ENCODE measurements around the gene SYDE1. TPM values are rescaled to one million over a fixed set of nuclear protein-coding genes. Genes with fewer than 3 reads are reported as not detected.

Gene SYDE1
- total and polyA plus RNA-seq, 2 of the 4 experiments (the other 2 are of a cell fraction), result 19.4 to 64.9 TPM

- Histone ChIP-seq H2BK20ac (ENCODE audit: low read depth, low read length) (no peak overlapping the region), H2AK9ac (replicated peaks; ENCODE audit: low read depth, low read length, poor library complexity) (no peak overlapping the region), H3K9me3 (ENCODE audit: control insufficient read depth, insufficient read depth, low read length) (peaks cover 11% of the 10 kb centered on the region), H3K4me3 (ENCODE audit: insufficient read depth, low read depth, low read length) (no peak overlapping the region), H2BK5ac (ENCODE audit: low read depth, low read length, poor library complexity, severe bottlenecking) (no peak overlapping the region), H4K20me1 (ENCODE audit: insufficient read depth, low read length) (no peaks in the 10 kb centered on the region), H4K91ac (ENCODE audit: insufficient read depth, low read depth, low read length) (no peak overlapping the region), H2BK120ac (ENCODE audit: low read depth, low read length) (no peak overlapping the region), H2AFZ (replicated peaks; ENCODE audit: low read length, poor library complexity) (no peak overlapping the region), H3K27me3 (ENCODE audit: control insufficient read depth, insufficient read depth, low read length) (no peaks in the 10 kb centered on the region), H4K5ac (ENCODE audit: low read depth, low read length) (no peak overlapping the region), H3K4me1 (ENCODE audit: control insufficient read depth, insufficient read depth, low read length) (peaks cover 1% of the 10 kb centered on the region; the same call in 1 of the 2 replicates), H3K9me1 (ENCODE audit: insufficient read depth, low read length) (no peaks in the 10 kb centered on the region), H3K4me2 (ENCODE audit: low read depth, low read length) (no peak overlapping the region), H3K23ac (ENCODE audit: low read depth, low read length) (no peak overlapping the region), H4K8ac (ENCODE audit: low read depth in 2 of 2, low read length in 2 of 2) (no peak overlapping the region), H2AK5ac (ENCODE audit: low read depth, low read length) (no peak overlapping the region), H2BK15ac (ENCODE audit: low read depth, low read length) (no peak overlapping the region), H3K56ac (ENCODE audit: extremely low read depth, insufficient read depth, low read length) (no peak overlapping the region), H3K36me3 (ENCODE audit: control insufficient read depth, insufficient read depth, low read length) (no peaks in the 10 kb centered on the region), H3K4ac (ENCODE audit: low read depth, low read length) (no peak overlapping the region), H3K9ac (ENCODE audit: low read depth, low read length) (no peak overlapping the region), H3K79me1 (ENCODE audit: low read depth in 1 of 2, low read length in 2 of 2) (no peaks in the 10 kb centered on the region), H3K27ac (ENCODE audit: insufficient read depth, low read length) (no peak overlapping the region), H3K14ac (replicated peaks; ENCODE audit: low read depth, low read length) (no peak overlapping the region), H3K18ac (ENCODE audit: low read depth, low read length) (no peak overlapping the region)
- CTCF ChIA-PET, result no interaction called here
- in situ Hi-C loops (cut with MboI; ENCODE audit: low sequenced_read_pairs) (no loop called here), intact Hi-C loops (cut with micrococcal nuclease) (no loop called here), dilution Hi-C loops (cut with HindIII; ENCODE audit: low sequenced_read_pairs, unreplicated experiment) (no loop called here)
- ATAC-seq (ENCODE audit: low read depth), result no peak
- no TSS peak for BruUV-seq (replicated peaks)
- no peak for TF ChIP-seq SMC3 (IDR thresholded peaks at IDR 0.05; ENCODE audit: low read depth, low read length)
- no peak for TF ChIP-seq NFE2L2 (IDR thresholded peaks at IDR 0.05; ENCODE audit: low read depth, low read length)
- TF ChIP-seq MXI1 (IDR thresholded peaks at IDR 0.05; ENCODE audit: borderline replicate concordance, low read depth, low read length), result no peak
- TF ChIP-seq CTCF (conservative IDR thresholded peaks at IDR 0.05; ENCODE audit: low read depth, low read length), result no peak
- no peak for TF ChIP-seq CEBPB (IDR thresholded peaks at IDR 0.05; ENCODE audit: low read depth, low read length)
- TF ChIP-seq RAD21 (IDR thresholded peaks at IDR 0.05; ENCODE audit: low read length), result no peak
- TF ChIP-seq CHD1 (IDR thresholded peaks at IDR 0.05; ENCODE audit: low read depth, low read length), result no peak
- TF ChIP-seq POLR2A (IDR thresholded peaks at IDR 0.05; ENCODE audit: low read depth, low read length), result no peak
- no peak for TF ChIP-seq FOS (IDR thresholded peaks at IDR 0.05; ENCODE audit: low read depth, low read length)
- TF ChIP-seq ELK1 (IDR thresholded peaks at IDR 0.05; ENCODE audit: borderline replicate concordance, low read depth, low read length), result no peak
- no CpG with 5 or more reads among the region's 1 CpG for WGBS, 2 experiments (ENCODE audit: extremely low coverage in 2 of 2, insufficient read length in 1 of 2)
- DNase-seq, result no peak
- POLR2A ChIA-PET (ENCODE audit: unreplicated experiment), result no interaction called here
Observed at GRCh38 chr19:15144046-15144646, 36.9 kb downstream of the SYDE1 start.

Data from IMR-90 (cell line).